HCT116 (cell line): Measurements from ENCODE around the gene ENPP3.

ENCODE experiments used
- CEBPB ChIP-seq: IDR thresholded peaks from 2 replicates; pipeline ENCODE4 v1.6.1; 2012; ENCODE audit warnings: low read depth
- ELF1 ChIP-seq: IDR thresholded peaks from 2 replicates; pipeline ENCODE4 v1.6.1; 2012; ENCODE audit warnings: low read depth, borderline replicate concordance
- EZH2 ChIP-seq: fragments of 200-600 bp; sonication (generic); IDR thresholded peaks from 2 replicates; pipeline ENCODE4 v1.6.1; 2017; ENCODE audit warnings: antibody characterized with exemption, mixed run types
- JUND ChIP-seq: IDR thresholded peaks from 2 replicates; pipeline ENCODE4 v1.6.1; 2012
- POLR2A ChIP-seq: IDR thresholded peaks from 2 replicates; pipeline ENCODE4 v1.7.0; 2011; ENCODE audit warnings: borderline replicate concordance; ENCODE audit not compliant: insufficient read depth, insufficient read length; ENCODE audit errors: extremely low read depth
- POLR2AphosphoS5 ChIP-seq: IDR thresholded peaks from 2 replicates; pipeline ENCODE4 v1.6.1; 2011; ENCODE audit warnings: mild to moderate bottlenecking, low read depth, low read length, moderate library complexity
- SP1 ChIP-seq: IDR thresholded peaks from 2 replicates; pipeline ENCODE4 v1.6.1; 2012; ENCODE audit warnings: low read depth
- SRF ChIP-seq: IDR thresholded peaks from 2 replicates; pipeline ENCODE4 v1.6.1; 2012; ENCODE audit warnings: low read depth
- ZFX ChIP-seq: fragments of 450-650 bp; IDR thresholded peaks from 2 replicates; pipeline ENCODE4 v1.6.1; 2017
- TF ChIP-seq, protein P1 (sequence below), 3 experiments: fragments of 200-600 bp in 1 of 3; sonication (generic) in 1 of 3; IDR thresholded peaks in 2 of 3; conservative IDR thresholded peaks in 1 of 3; 2 replicates each; pipeline ENCODE4 v1.5.1; 2012 to 2017; ENCODE audit warnings: low read depth in 2 of 3, low read length in 2 of 3, antibody characterized with exemption in 1 of 3, borderline replicate concordance in 1 of 3, control low read depth in 1 of 3, mild to moderate bottlenecking in 1 of 3, mixed read lengths in 1 of 3, mixed run types in 1 of 3, moderate library complexity in 1 of 3; ENCODE audit not compliant: insufficient read depth in 1 of 3
- TF ChIP-seq, protein P2 (sequence below): IDR thresholded peaks from 2 replicates; pipeline ENCODE4 v1.6.1; 2012; ENCODE audit warnings: low read depth
- TF ChIP-seq, protein P3 (sequence below): IDR thresholded peaks from 2 replicates; pipeline ENCODE4 v1.6.1; 2011; ENCODE audit warnings: mild to moderate bottlenecking, low read length, moderate library complexity; ENCODE audit not compliant: insufficient replicate concordance; ENCODE audit errors: extremely low read depth

DNA sequence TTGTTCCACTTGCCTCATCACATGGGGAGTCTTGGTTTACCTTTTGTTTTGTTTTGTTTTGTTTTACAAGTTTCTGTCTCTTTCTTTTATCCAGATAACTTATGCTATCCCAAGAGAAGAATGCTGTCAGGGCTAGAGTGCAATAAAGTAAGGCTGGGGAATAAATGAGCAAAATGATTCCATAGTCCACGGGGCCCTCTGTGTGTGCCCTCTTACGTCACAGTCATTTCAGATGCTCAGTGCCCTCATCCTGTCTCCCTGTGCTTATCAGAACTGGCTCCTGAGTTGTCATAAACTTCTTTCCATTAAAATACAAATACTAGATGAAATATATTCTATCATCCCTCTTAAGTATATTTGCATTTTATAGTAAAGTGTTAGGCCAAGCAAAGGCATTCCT is 139.9 kb downstream of the ENPP3 start:
- TF ChIP-seq POLR2AphosphoS5 (no peak), POLR2A (no peak), CEBPB (no peak), EZH2 (no peak), ZFX (no peak), SP1 (no peak), SRF (no peak), JUND (no peak), ELF1 (no peak)
- TF ChIP-seq, protein P1, sequence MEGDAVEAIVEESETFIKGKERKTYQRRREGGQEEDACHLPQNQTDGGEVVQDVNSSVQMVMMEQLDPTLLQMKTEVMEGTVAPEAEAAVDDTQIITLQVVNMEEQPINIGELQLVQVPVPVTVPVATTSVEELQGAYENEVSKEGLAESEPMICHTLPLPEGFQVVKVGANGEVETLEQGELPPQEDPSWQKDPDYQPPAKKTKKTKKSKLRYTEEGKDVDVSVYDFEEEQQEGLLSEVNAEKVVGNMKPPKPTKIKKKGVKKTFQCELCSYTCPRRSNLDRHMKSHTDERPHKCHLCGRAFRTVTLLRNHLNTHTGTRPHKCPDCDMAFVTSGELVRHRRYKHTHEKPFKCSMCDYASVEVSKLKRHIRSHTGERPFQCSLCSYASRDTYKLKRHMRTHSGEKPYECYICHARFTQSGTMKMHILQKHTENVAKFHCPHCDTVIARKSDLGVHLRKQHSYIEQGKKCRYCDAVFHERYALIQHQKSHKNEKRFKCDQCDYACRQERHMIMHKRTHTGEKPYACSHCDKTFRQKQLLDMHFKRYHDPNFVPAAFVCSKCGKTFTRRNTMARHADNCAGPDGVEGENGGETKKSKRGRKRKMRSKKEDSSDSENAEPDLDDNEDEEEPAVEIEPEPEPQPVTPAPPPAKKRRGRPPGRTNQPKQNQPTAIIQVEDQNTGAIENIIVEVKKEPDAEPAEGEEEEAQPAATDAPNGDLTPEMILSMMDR (IDR thresholded peaks at IDR 0.05 in 2 of 3, conservative IDR thresholded peaks at IDR 0.05 in 1 of 3; ENCODE audit: borderline replicate concordance in 1 of 3, insufficient read depth in 1 of 3, low read depth in 2 of 3, low read length in 2 of 3) = no peak
- TF ChIP-seq, protein P2, sequence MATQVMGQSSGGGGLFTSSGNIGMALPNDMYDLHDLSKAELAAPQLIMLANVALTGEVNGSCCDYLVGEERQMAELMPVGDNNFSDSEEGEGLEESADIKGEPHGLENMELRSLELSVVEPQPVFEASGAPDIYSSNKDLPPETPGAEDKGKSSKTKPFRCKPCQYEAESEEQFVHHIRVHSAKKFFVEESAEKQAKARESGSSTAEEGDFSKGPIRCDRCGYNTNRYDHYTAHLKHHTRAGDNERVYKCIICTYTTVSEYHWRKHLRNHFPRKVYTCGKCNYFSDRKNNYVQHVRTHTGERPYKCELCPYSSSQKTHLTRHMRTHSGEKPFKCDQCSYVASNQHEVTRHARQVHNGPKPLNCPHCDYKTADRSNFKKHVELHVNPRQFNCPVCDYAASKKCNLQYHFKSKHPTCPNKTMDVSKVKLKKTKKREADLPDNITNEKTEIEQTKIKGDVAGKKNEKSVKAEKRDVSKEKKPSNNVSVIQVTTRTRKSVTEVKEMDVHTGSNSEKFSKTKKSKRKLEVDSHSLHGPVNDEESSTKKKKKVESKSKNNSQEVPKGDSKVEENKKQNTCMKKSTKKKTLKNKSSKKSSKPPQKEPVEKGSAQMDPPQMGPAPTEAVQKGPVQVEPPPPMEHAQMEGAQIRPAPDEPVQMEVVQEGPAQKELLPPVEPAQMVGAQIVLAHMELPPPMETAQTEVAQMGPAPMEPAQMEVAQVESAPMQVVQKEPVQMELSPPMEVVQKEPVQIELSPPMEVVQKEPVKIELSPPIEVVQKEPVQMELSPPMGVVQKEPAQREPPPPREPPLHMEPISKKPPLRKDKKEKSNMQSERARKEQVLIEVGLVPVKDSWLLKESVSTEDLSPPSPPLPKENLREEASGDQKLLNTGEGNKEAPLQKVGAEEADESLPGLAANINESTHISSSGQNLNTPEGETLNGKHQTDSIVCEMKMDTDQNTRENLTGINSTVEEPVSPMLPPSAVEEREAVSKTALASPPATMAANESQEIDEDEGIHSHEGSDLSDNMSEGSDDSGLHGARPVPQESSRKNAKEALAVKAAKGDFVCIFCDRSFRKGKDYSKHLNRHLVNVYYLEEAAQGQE = no peak
- TF ChIP-seq, protein P3, sequence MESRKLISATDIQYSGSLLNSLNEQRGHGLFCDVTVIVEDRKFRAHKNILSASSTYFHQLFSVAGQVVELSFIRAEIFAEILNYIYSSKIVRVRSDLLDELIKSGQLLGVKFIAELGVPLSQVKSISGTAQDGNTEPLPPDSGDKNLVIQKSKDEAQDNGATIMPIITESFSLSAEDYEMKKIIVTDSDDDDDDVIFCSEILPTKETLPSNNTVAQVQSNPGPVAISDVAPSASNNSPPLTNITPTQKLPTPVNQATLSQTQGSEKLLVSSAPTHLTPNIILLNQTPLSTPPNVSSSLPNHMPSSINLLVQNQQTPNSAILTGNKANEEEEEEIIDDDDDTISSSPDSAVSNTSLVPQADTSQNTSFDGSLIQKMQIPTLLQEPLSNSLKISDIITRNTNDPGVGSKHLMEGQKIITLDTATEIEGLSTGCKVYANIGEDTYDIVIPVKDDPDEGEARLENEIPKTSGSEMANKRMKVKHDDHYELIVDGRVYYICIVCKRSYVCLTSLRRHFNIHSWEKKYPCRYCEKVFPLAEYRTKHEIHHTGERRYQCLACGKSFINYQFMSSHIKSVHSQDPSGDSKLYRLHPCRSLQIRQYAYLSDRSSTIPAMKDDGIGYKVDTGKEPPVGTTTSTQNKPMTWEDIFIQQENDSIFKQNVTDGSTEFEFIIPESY = no peak
